ENCODE data around the gene OTUD6A. TPM values are rescaled to one million over a fixed set of nuclear protein-coding genes. Genes with fewer than 3 reads are reported as not detected.

Gene OTUD6A
- polyA plus RNA-seq, 1 donor from 2014 or later: not detected

DNA sequence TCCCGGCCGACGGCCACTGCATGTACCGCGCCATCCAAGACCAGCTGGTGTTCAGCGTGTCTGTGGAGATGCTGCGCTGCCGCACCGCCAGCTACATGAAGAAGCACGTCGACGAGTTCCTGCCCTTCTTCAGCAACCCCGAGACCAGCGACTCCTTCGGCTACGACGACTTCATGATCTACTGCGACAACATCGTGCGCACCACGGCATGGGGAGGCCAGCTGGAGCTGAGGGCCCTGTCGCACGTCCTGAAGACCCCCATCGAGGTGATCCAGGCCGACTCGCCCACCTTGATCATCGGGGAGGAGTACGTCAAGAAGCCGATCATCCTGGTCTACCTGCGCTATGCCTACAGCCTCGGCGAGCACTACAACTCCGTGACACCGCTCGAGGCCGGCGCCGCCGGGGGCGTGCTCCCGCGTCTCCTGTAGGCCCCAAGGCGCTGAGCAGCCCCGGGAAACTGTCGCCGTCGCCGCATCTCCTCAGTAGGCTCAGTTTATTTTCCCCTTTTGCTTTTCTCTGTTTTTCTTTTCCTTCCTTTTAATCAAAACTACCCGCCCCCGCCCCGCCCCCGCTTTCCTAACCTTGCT is 799 bp downstream of the OTUD6A start:
- H4K20me1 ChIP-seq (ENCODE audit: insufficient read depth): no peaks in the 10 kb centered on the region
- no peaks in the 10 kb centered on the region for H3K79me2 ChIP-seq (replicated peaks; ENCODE audit: insufficient read depth, low read length)
- TF ChIP-seq TAF1 (IDR thresholded peaks at IDR 0.05; ENCODE audit: low read depth) (no peak), EP300 (conservative IDR thresholded peaks at IDR 0.05; ENCODE audit: poor library complexity, severe bottlenecking) (no peak), CTCF (IDR thresholded peaks at IDR 0.05; ENCODE audit: poor library complexity, severe bottlenecking) (no peak), EZH2 (IDR thresholded peaks at IDR 0.05; ENCODE audit: borderline replicate concordance, insufficient read depth, low read length, poor library complexity, severe bottlenecking) (no peak), POLR2AphosphoS5 (IDR thresholded peaks at IDR 0.05) (no peak), MXI1 (conservative IDR thresholded peaks at IDR 0.05; ENCODE audit: poor library complexity, severe bottlenecking) (no peak)
- TF ChIP-seq, protein P1, sequence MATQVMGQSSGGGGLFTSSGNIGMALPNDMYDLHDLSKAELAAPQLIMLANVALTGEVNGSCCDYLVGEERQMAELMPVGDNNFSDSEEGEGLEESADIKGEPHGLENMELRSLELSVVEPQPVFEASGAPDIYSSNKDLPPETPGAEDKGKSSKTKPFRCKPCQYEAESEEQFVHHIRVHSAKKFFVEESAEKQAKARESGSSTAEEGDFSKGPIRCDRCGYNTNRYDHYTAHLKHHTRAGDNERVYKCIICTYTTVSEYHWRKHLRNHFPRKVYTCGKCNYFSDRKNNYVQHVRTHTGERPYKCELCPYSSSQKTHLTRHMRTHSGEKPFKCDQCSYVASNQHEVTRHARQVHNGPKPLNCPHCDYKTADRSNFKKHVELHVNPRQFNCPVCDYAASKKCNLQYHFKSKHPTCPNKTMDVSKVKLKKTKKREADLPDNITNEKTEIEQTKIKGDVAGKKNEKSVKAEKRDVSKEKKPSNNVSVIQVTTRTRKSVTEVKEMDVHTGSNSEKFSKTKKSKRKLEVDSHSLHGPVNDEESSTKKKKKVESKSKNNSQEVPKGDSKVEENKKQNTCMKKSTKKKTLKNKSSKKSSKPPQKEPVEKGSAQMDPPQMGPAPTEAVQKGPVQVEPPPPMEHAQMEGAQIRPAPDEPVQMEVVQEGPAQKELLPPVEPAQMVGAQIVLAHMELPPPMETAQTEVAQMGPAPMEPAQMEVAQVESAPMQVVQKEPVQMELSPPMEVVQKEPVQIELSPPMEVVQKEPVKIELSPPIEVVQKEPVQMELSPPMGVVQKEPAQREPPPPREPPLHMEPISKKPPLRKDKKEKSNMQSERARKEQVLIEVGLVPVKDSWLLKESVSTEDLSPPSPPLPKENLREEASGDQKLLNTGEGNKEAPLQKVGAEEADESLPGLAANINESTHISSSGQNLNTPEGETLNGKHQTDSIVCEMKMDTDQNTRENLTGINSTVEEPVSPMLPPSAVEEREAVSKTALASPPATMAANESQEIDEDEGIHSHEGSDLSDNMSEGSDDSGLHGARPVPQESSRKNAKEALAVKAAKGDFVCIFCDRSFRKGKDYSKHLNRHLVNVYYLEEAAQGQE (IDR thresholded peaks at IDR 0.05; ENCODE audit: borderline replicate concordance): no peak
- H3K36me3 ChIP-seq (ENCODE audit: insufficient read depth, low read length): no peaks in the 10 kb centered on the region
- no peak overlapping the region for H3K4me3 ChIP-seq (ENCODE audit: low read length)
- H3K9ac ChIP-seq (ENCODE audit: low read length): no peak overlapping the region
- H3K27ac ChIP-seq (ENCODE audit: low read length): no peak overlapping the region
- no peaks in the 10 kb centered on the region for H3F3A ChIP-seq (ENCODE audit: insufficient read depth, low read length, poor library complexity, severe bottlenecking)
- no peak overlapping the region for H2AFZ ChIP-seq (ENCODE audit: low read depth, low read length)
- H3K4me2 ChIP-seq (ENCODE audit: low read length): no peak overlapping the region
- H3K9me2 ChIP-seq (ENCODE audit: insufficient read depth, low read length): no peaks in the 10 kb centered on the region
- no peaks in the 10 kb centered on the region for H3K27me3 ChIP-seq (ENCODE audit: insufficient read depth, low read depth, low read length)
- H3K9me3 ChIP-seq (ENCODE audit: low read length): no peaks in the 10 kb centered on the region

DNA sequence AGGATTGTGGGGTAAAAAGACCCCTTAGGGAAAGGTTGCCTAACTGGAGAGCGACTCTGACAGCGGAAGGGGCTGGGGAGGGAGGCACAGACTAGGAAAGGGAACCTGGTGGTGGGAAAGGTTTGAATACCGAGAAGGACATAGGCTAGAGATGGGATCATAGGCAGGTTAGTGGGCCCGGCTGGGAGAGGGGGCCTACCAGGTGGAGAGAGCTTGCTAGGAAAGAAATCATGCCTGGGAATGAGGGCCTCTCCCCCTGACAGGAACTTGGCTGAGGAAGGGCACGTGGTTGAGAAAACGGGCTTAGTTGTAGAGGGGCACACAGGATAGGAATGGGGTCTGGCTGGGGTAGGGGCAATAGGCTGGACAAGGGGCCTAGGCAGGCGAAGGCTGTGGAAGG is 4.4 kb downstream of the OTUD6A start:
- Histone ChIP-seq H3K27ac (ENCODE audit: low read length) (no peak overlapping the region), H3K9ac (ENCODE audit: low read length) (no peak overlapping the region), H4K20me1 (ENCODE audit: insufficient read depth) (no peaks in the 10 kb centered on the region), H3K9me2 (ENCODE audit: insufficient read depth, low read length) (no peaks in the 10 kb centered on the region), H3K9me3 (ENCODE audit: low read length) (no peaks in the 10 kb centered on the region), H3K79me2 (replicated peaks; ENCODE audit: insufficient read depth, low read length) (no peaks in the 10 kb centered on the region), H2AFZ (ENCODE audit: low read depth, low read length) (no peak overlapping the region), H3F3A (ENCODE audit: insufficient read depth, low read length, poor library complexity, severe bottlenecking) (no peaks in the 10 kb centered on the region), H3K4me3 (ENCODE audit: low read length) (no peak overlapping the region), H3K36me3 (ENCODE audit: insufficient read depth, low read length) (no peaks in the 10 kb centered on the region), H3K4me2 (ENCODE audit: low read length) (no peak overlapping the region), H3K27me3 (ENCODE audit: insufficient read depth, low read depth, low read length) (no peaks in the 10 kb centered on the region)
- no peak for TF ChIP-seq CTCF (IDR thresholded peaks at IDR 0.05; ENCODE audit: poor library complexity, severe bottlenecking)
- TF ChIP-seq POLR2AphosphoS5 (IDR thresholded peaks at IDR 0.05): no peak
- TF ChIP-seq RAD21 (conservative IDR thresholded peaks at IDR 0.05): no peak
- no peak for TF ChIP-seq SMC3 (conservative IDR thresholded peaks at IDR 0.05; ENCODE audit: poor library complexity)
- TF ChIP-seq, protein P1 (IDR thresholded peaks at IDR 0.05; ENCODE audit: borderline replicate concordance): no peak
- TF ChIP-seq MXI1 (conservative IDR thresholded peaks at IDR 0.05; ENCODE audit: poor library complexity, severe bottlenecking): no peak
- no peak for TF ChIP-seq EZH2 (IDR thresholded peaks at IDR 0.05; ENCODE audit: borderline replicate concordance, insufficient read depth, low read length, poor library complexity, severe bottlenecking)
- TF ChIP-seq TAF1 (IDR thresholded peaks at IDR 0.05; ENCODE audit: low read depth): no peak
- no peak for TF ChIP-seq EP300 (conservative IDR thresholded peaks at IDR 0.05; ENCODE audit: poor library complexity, severe bottlenecking)
